Fibroblast of the aortic adventitia (primary cell): ENCODE data around the gene RAD51B. TPM values are rescaled to one million over a fixed set of nuclear protein-coding genes. Genes with fewer than 3 reads are reported as not detected.

Source experiments
- DNase-seq: peaks from one replicate; pipeline ENCODE4 v3.0.0-alpha.2; 2010; ENCODE audit warnings: low read depth
- H3K4me3 ChIP-seq: 2 replicates; pipeline ENCODE4 v1.5.1; 2011; ENCODE audit warnings: low read depth, mild to moderate bottlenecking, control low read depth, low read length, moderate library complexity
- total RNA-seq: library from RNA; depleted of rRNA; stranded (reverse); fragments of >200 nt; gene quantifications from 2 replicates; pipeline ENCODE4 v1.2.3, GENCODE V29; 2012; ENCODE audit warnings: low replicate concordance
- TF ChIP-seq, protein P1 (sequence below): IDR thresholded peaks from 2 replicates; pipeline ENCODE4 v1.5.1; 2011; ENCODE audit warnings: mild to moderate bottlenecking, low read length, control low read depth, inconsistent platforms; ENCODE audit not compliant: insufficient read depth

Gene RAD51B
- total RNA-seq, 1 donor = 28.7 TPM

DNA sequence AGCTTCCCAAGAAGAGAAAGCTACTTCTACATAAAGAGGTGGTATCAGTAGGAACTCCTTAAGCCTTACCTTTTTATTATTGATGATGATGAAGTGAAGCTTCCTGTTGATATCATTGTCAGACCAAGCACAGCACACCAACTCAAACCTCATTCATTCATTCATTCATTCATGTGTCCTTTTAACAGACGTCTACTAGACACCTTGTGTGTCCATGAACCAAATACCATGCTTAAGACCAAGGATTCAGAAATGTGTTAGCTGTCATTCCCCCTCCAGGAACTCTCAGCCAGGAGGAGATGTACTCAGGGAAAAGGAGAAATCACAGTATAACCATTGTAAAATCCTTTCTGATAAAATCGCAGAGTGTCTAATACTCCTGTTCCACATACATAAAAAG, 778.5 kb downstream of the RAD51B start:
- no peak overlapping the region for H3K4me3 ChIP-seq
- TF ChIP-seq, protein P1, sequence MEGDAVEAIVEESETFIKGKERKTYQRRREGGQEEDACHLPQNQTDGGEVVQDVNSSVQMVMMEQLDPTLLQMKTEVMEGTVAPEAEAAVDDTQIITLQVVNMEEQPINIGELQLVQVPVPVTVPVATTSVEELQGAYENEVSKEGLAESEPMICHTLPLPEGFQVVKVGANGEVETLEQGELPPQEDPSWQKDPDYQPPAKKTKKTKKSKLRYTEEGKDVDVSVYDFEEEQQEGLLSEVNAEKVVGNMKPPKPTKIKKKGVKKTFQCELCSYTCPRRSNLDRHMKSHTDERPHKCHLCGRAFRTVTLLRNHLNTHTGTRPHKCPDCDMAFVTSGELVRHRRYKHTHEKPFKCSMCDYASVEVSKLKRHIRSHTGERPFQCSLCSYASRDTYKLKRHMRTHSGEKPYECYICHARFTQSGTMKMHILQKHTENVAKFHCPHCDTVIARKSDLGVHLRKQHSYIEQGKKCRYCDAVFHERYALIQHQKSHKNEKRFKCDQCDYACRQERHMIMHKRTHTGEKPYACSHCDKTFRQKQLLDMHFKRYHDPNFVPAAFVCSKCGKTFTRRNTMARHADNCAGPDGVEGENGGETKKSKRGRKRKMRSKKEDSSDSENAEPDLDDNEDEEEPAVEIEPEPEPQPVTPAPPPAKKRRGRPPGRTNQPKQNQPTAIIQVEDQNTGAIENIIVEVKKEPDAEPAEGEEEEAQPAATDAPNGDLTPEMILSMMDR = no peak
- DNase-seq = no peak

DNA sequence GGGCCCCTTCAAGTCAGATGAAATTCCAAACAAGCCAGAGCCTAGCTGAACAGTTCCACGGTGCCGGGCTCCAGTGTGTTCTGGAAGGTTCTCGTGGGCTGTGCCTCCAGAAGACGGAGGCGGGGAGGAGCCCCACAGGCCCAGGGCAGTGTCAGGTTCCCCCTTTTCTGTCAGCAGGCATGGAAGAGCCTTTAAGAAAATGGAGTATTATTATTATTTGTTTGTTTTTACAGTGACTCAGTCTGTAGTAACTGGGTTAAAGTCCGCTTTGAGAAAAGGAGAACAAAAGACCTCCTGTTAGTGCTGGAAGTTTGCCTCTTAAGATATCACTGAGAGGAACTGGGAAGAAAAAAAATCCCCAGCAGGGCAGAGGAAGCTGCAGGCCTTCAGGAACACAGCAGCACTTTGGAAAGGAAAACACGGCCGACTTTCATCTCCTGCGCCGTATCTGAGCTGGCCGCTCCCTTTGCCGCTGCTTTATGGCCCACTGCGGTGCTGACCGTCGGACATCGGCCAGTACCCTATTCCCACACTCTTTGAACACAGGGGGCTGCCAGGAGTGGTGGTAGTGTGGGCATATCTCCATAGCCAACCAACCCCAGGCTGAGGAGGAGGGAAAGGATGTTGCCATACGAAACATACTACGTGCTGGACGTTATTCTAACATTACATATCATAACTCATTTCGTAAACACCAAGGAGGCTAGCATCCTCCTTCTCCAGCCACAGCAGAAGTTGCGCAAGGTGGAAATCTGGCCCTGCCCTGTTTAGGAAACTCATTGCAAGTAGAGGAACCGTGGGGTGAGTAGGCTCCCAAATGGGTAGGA, 779.3 kb downstream of the RAD51B start:
- H3K4me3 ChIP-seq = no peak overlapping the region
- TF ChIP-seq, protein P1 = no peak
- DNase-seq = peak; percentile 96

DNA sequence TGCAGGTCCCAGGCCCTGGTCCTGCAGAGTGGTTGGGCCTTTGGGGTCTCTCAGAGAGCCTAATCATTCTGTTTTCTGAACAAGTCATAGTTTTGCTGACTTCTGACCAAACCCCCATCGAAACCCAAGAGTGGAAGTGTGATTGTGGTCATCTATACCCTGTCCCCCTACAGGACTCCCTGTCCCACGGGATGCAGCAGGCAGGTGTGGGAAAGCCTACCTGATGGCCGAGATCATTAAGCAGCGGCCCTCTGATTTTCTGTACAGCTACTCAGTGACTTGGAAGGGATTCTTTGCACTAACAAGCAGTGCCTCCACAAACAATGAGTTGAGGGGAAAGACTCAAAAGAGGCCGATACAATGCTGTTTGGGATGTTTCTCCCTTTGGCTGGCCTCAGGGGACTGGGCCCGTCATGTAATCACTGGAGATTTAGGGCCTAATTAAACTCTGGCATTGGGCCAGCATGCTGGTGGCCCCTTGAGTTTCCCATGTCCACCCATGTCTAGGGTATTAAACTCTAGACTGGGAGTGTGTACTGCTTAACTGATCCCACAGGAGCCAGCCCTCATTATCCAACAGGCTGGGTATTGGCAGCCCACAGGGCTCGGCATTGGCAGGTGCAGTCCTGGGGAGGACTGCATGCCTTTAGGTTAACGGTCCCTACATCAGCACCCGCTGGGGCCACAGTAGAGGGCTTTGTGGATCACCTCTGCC, 780.5 kb downstream of the RAD51B start:
- TF ChIP-seq, protein P1 = no peak
- H3K4me3 ChIP-seq = no peak overlapping the region
- no peak for DNase-seq

DNA sequence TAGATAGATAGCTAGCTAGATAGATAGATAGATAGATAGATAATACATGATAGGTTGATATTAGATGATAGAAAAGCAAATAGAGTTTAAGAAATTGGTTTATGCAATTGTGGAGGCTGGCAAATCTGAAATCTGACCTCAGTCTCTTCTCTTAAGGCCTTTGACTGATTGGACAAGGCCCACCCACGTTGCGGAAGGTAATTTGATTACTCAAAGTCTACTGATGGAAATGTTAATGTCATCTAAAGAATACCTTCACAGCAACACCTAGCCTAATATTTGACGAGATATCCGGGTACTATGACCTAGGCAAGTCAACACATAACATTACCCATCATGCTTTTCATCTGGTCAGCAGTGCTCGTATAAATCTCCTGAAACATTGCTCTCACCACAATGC, 782.9 kb downstream of the RAD51B start:
- TF ChIP-seq, protein P1 = no peak
- no peak for DNase-seq

DNA sequence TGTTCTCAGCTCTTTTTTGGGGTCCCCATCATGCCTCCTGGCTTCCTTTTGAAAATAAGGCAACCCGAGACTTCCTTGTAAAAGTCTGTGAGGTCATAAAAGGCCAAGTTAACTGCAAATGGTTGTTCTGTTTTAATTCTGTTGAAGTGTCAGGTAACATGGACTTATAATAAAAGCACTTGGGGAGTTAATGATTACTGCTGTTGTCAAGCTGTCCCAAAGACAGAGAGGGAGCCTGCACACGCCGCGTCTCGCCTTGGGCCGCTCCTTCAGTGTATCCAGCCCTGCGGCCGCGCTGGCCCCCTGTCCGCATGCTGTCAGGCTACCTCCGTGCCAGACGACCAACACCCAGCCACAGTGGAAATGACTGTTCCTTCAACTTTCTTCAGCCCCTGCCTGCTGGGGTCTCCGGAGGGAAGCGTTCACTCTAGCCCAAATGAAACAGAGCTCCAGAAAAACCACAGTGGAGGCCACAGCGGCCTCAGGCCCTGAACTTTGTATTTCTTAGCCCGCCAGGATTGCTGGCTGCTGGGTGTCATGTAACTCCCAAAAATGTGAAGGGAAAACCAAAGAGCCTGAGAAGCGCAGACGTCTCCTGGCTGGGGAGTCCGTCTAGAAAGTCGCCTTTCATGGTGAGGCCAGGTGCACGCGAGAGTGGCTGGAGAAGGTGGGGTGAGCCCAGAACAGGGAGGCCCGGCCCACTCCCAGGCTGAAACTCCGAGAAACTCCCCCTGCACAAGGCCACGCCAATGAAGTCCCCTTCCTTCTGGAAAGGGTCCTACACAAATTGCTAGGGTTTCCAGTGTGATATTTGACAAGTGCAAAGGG, 784.2 kb downstream of the RAD51B start:
- no peak overlapping the region for H3K4me3 ChIP-seq
- DNase-seq = no peak
- TF ChIP-seq, protein P1 = no peak

More for the DNA sequence above, 782.9 kb downstream of the RAD51B start:
- no peak overlapping the region for H3K4me3 ChIP-seq

DNA sequence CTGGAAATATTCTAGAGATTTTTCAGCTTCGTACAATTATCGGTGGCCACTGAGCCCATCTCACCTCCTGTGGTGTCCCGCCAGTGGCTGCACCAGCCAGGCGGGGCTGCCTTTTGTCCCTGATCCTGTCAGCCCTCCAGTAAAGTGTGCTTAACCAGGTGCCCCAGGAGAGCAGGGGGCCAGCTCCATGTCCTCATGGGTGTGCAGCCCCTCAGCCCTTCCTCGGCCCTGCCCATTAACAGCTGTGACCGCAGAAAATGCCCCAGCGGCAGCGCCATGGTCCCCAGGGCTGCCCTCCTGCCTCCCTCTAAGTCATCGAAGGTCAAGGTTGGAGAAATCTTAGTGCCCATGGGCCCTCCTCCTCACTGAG, 784.8 kb downstream of the RAD51B start:
- TF ChIP-seq, protein P1 = no peak

More for the DNA sequence above, 784.8 kb downstream of the RAD51B start:
- H3K4me3 ChIP-seq = no peak overlapping the region
- DNase-seq = no peak
